IPS-15b (cell line): Measurements from ENCODE around the gene CERS6.

Experiments
- H3K27me3 ChIP-seq: one replicate; pipeline ENCODE4 v1.6.1; 2013; ENCODE audit warnings: low read length; ENCODE audit not compliant: control insufficient read depth, insufficient read depth
- H3K36me3 ChIP-seq: one replicate; pipeline ENCODE4 v1.6.1; 2013; ENCODE audit warnings: low read length; ENCODE audit not compliant: control insufficient read depth, insufficient read depth
- H3K4me1 ChIP-seq: one replicate; pipeline ENCODE4 v1.6.1; 2013; ENCODE audit warnings: mild to moderate bottlenecking, low read length; ENCODE audit not compliant: control insufficient read depth, insufficient read depth
- H3K4me3 ChIP-seq: one replicate; pipeline ENCODE4 v1.5.1; 2013; ENCODE audit warnings: low read depth, low read length
- H3K9ac ChIP-seq: one replicate; pipeline ENCODE4 v1.6.1; 2013; ENCODE audit warnings: low read depth, mild to moderate bottlenecking, low read length
- H3K9me3 ChIP-seq: one replicate; pipeline ENCODE4 v1.6.1; 2013; ENCODE audit warnings: mild to moderate bottlenecking, low read length; ENCODE audit not compliant: control insufficient read depth, insufficient read depth

Gene CERS6

GRCh38 chr2:168430431-168430830, 25.6 kb upstream of the CERS6 start:
- no peaks in the 10 kb centered on the region for H3K27me3 ChIP-seq
- no peak overlapping the region for H3K4me3 ChIP-seq
- peaks cover 6% of the 10 kb centered on the region for H3K4me1 ChIP-seq
- no peak overlapping the region for H3K9ac ChIP-seq
- H3K9me3 ChIP-seq: no peaks in the 10 kb centered on the region
- H3K36me3 ChIP-seq: no peaks in the 10 kb centered on the region

GRCh38 chr2:168431301-168432024, 24.6 kb upstream of the CERS6 start:
- H3K4me3 ChIP-seq: no peak overlapping the region
- no peaks in the 10 kb centered on the region for H3K27me3 ChIP-seq
- no peaks in the 10 kb centered on the region for H3K36me3 ChIP-seq
- H3K4me1 ChIP-seq: peaks cover 6% of the 10 kb centered on the region
- no peak overlapping the region for H3K9ac ChIP-seq
- H3K9me3 ChIP-seq: no peaks in the 10 kb centered on the region

- H3K9ac ChIP-seq: no peak overlapping the region
- peaks cover 6% of the 10 kb centered on the region for H3K4me1 ChIP-seq
- H3K27me3 ChIP-seq: no peaks in the 10 kb centered on the region
- H3K4me3 ChIP-seq: no peak overlapping the region
- no peaks in the 10 kb centered on the region for H3K36me3 ChIP-seq
- H3K9me3 ChIP-seq: no peaks in the 10 kb centered on the region
Measured at GRCh38 chr2:168432100-168432499, 24.0 kb upstream of the CERS6 start.

- H3K36me3 ChIP-seq: no peaks in the 10 kb centered on the region
- no peaks in the 10 kb centered on the region for H3K27me3 ChIP-seq
- no peaks in the 10 kb centered on the region for H3K9me3 ChIP-seq
- peaks cover 6% of the 10 kb centered on the region for H3K4me1 ChIP-seq
- no peak overlapping the region for H3K4me3 ChIP-seq
- no peak overlapping the region for H3K9ac ChIP-seq
Measured at GRCh38 chr2:168432565-168433186, 23.4 kb upstream of the CERS6 start.

- H3K9ac ChIP-seq: no peak overlapping the region
- no peaks in the 10 kb centered on the region for H3K9me3 ChIP-seq
- no peaks in the 10 kb centered on the region for H3K27me3 ChIP-seq
- H3K4me3 ChIP-seq: no peak overlapping the region
- H3K4me1 ChIP-seq: peaks cover 6% of the 10 kb centered on the region
- no peaks in the 10 kb centered on the region for H3K36me3 ChIP-seq
Measured at GRCh38 chr2:168433527-168433926, 22.5 kb upstream of the CERS6 start.

- H3K9ac ChIP-seq: no peak overlapping the region
- no peak overlapping the region for H3K4me3 ChIP-seq
- H3K36me3 ChIP-seq: no peaks in the 10 kb centered on the region
- H3K4me1 ChIP-seq: peaks cover 6% of the 10 kb centered on the region
- no peaks in the 10 kb centered on the region for H3K9me3 ChIP-seq
- H3K27me3 ChIP-seq: no peaks in the 10 kb centered on the region
Measured at GRCh38 chr2:168434146-168434545, 21.9 kb upstream of the CERS6 start.

GRCh38 chr2:168436840-168437239, 19.2 kb upstream of the CERS6 start:
- Histone ChIP-seq H3K36me3 (no peaks in the 10 kb centered on the region), H3K4me1 (peaks cover 2% of the 10 kb centered on the region), H3K9ac (no peak overlapping the region), H3K4me3 (no peak overlapping the region), H3K27me3 (no peaks in the 10 kb centered on the region), H3K9me3 (no peaks in the 10 kb centered on the region)

GRCh38 chr2:168438553-168438952, 17.5 kb upstream of the CERS6 start:
- Histone ChIP-seq H3K4me1 (no peaks in the 10 kb centered on the region), H3K9me3 (no peaks in the 10 kb centered on the region), H3K4me3 (no peak overlapping the region), H3K36me3 (no peaks in the 10 kb centered on the region), H3K27me3 (no peaks in the 10 kb centered on the region), H3K9ac (no peak overlapping the region)

- Histone ChIP-seq H3K4me3 (no peak overlapping the region), H3K9ac (no peak overlapping the region), H3K36me3 (no peaks in the 10 kb centered on the region), H3K4me1 (no peaks in the 10 kb centered on the region), H3K27me3 (no peaks in the 10 kb centered on the region), H3K9me3 (no peaks in the 10 kb centered on the region)
Measured at GRCh38 chr2:168439536-168439935, 16.5 kb upstream of the CERS6 start.

- no peaks in the 10 kb centered on the region for H3K36me3 ChIP-seq
- H3K9me3 ChIP-seq: no peaks in the 10 kb centered on the region
- H3K4me3 ChIP-seq: no peak overlapping the region
- no peak overlapping the region for H3K9ac ChIP-seq
- H3K27me3 ChIP-seq: no peaks in the 10 kb centered on the region
- no peaks in the 10 kb centered on the region for H3K4me1 ChIP-seq
Measured at GRCh38 chr2:168441214-168441872, 14.7 kb upstream of the CERS6 start.

GRCh38 chr2:168443818-168444217, 12.3 kb upstream of the CERS6 start:
- no peaks in the 10 kb centered on the region for H3K36me3 ChIP-seq
- H3K4me1 ChIP-seq: no peaks in the 10 kb centered on the region
- no peak overlapping the region for H3K9ac ChIP-seq
- no peaks in the 10 kb centered on the region for H3K27me3 ChIP-seq
- H3K4me3 ChIP-seq: no peak overlapping the region
- no peaks in the 10 kb centered on the region for H3K9me3 ChIP-seq

GRCh38 chr2:168445960-168446359, 10.1 kb upstream of the CERS6 start:
- no peaks in the 10 kb centered on the region for H3K9me3 ChIP-seq
- no peak overlapping the region for H3K9ac ChIP-seq
- H3K36me3 ChIP-seq: no peaks in the 10 kb centered on the region
- no peaks in the 10 kb centered on the region for H3K4me1 ChIP-seq
- no peak overlapping the region for H3K4me3 ChIP-seq
- no peaks in the 10 kb centered on the region for H3K27me3 ChIP-seq
